KOPT-K1 (cell line): Measurements from ENCODE around the gene HNRNPA1.

ENCODE experiments used
- H3K27ac ChIP-seq: fragments of 200-600 bp; sonication (generic); 2 replicates; pipeline ENCODE4 v1.5.1; 2016; ENCODE audit warnings: antibody characterized with exemption, mild to moderate bottlenecking, low read depth, low read length; ENCODE audit not compliant: poor library complexity, severe bottlenecking
- H3K36me3 ChIP-seq: fragments of 200-600 bp; sonication (generic); 2 replicates; pipeline ENCODE4 v1.5.1; 2017; ENCODE audit warnings: antibody characterized with exemption, mild to moderate bottlenecking, low read length, moderate library complexity; ENCODE audit not compliant: insufficient read depth
- H3K9me3 ChIP-seq: fragments of 200-600 bp; sonication (generic); 2 replicates; pipeline ENCODE4 v1.5.1; 2017; ENCODE audit warnings: antibody characterized with exemption, low read length, mild to moderate bottlenecking; ENCODE audit not compliant: insufficient read depth, poor library complexity, severe bottlenecking

Gene HNRNPA1

GRCh38 chr12:54330442-54330841 lies 49.9 kb downstream of the HNRNPA1 start:
- Histone ChIP-seq H3K27ac (no peak overlapping the region), H3K9me3 (no peaks in the 10 kb centered on the region)

GRCh38 chr12:54331461-54331860 lies 50.9 kb downstream of the HNRNPA1 start:
- no peaks in the 10 kb centered on the region for H3K9me3 ChIP-seq
- H3K27ac ChIP-seq = no peak overlapping the region
- H3K36me3 ChIP-seq = peaks cover 30% of the 10 kb centered on the region

More at GRCh38 chr12:54330442-54330841, 49.9 kb downstream of the HNRNPA1 start:
- H3K36me3 ChIP-seq = peaks cover 30% of the 10 kb centered on the region

- Histone ChIP-seq H3K9me3 (no peaks in the 10 kb centered on the region), H3K36me3 (peaks cover 29% of the 10 kb centered on the region), H3K27ac (no peak overlapping the region)
These were observed 53.0 kb downstream of the HNRNPA1 start for GRCh38 chr12:54333420-54334034.
